Activated CD4-positive, alpha-beta T cell treated with anti-CD3 and anti-CD28 coated beads, Interleukin-2, Interleukin-4, amounts not matched to agents 100 ng/mL and 50 ng/mL, durations not matched to agents 16 hours and 8 hours (primary cell): ENCODE measurements around the gene SEMA3F.
A peak's percentile ranks its signal among the peaks of the same experiment; 100 is the strongest.
"Not testable (repeated sequence)": the region's sequence is repeated elsewhere in the genome, so short reads cannot be mapped to it uniquely, and the experiment has no call there.

Source experiments
- DNase-seq: peaks from one replicate; pipeline ENCODE4 v3.0.0-alpha.2; 2020; ENCODE audit warnings: low spot score

The SEMA3F gene

GRCh38 chr3:50212502-50212901 is 57.4 kb downstream of the SEMA3F start:
- DNase-seq = no peak

GRCh38 chr3:50212971-50213370 is 57.8 kb downstream of the SEMA3F start:
- DNase-seq = no peak

GRCh38 chr3:50213373-50213772 is 58.2 kb downstream of the SEMA3F start:
- no peak for DNase-seq

GRCh38 chr3:50214824-50215223 is 59.7 kb downstream of the SEMA3F start:
- DNase-seq = no peak

DNA sequence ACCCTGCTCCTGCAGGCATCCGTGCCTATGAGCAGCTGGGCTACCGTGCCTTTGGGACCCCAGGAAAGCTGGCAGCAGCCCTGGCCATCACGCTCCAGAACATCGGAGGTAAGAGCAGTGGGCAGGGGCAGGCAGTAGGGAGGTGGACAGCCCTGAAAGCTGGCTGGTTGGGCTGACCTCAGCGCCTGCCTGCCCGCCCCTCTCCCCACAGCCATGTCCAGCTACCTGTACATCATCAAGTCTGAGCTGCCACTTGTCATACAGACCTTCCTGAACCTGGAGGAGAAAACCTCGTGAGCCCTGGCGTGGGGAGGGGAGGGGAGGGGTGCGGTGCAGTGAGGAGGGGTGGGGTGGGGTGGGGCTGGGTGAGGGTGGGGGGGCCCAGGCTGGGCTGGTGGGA is 60.4 kb downstream of the SEMA3F start:
- DNase-seq = no peak

DNA sequence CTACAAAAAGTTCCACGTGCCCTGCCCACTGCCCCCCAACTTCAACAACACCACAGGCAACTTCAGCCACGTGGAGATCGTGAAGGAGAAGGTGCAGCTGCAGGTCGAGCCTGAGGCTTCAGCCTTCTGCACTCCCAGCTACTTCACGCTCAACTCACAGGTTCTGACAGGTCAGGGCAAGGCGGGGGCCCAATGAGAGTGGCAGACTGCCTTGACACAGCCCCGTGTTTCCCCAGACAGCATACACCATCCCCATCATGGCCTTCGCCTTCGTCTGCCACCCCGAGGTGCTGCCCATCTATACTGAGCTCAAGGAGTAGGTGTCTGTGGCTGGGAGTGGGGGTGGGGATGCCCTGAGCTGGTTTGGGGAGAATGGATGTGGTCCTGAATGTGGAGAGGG is 62.6 kb downstream of the SEMA3F start:
- DNase-seq = no peak

DNA sequence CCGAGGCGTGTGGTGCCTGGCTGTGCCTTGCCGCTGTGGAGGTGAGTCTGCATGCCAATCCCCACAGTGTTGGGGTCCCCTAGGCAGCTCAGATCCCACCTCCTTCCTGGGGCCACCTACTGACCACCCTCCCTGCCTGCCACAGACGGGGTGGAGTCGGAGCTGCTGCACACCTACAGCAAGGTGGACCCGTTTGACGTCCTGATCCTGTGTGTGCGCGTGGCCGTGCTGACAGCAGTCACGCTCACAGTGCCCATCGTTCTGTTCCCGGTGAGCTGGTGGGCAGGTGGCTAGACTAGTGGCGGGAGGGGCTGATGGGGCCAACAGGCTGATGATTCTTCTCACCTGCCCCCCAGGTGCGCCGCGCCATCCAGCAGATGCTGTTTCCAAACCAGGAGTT is 63.3 kb downstream of the SEMA3F start:
- no peak for DNase-seq

DNA sequence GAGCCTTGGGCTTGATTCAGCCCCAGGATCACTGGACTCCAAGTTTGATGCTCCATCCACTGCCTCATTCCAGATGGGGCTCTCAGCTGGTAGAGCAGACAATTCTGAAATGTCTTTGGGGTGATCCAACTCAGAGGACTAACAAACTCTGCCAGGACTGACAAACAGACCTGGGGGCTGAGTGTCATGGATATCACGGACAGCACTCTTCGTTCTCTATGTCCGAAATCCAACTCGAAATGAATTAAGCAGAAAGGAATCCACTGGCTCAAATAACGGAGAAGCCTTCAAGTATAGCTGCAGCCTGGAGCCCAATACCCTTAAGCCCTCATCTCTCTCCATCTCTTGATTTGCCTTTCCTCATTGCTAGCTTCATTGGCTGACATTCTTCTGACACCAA is 64.2 kb downstream of the SEMA3F start:
- no peak for DNase-seq

DNA sequence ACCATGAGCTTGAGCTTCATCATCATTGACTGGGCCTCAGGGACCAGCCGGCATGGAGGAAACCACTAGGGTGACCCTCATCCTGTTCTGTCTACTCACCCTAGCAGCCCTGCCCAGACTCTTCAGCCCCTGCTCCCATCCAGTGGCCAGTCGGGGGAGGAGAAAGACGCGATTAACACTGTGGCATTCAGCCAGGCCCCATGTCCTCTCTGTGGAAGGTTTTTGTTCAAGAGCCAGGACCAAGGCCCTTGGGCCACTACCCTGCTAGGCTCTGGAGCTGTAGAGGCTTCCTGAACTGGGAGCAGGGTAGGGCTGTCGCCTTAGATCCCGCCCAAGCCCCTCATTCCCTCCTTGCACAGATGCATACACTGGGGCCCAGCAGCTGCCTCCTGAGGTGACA is 65.0 kb downstream of the SEMA3F start:
- no peak for DNase-seq

GRCh38 chr3:50221051-50221410 is 65.9 kb downstream of the SEMA3F start:
- DNase-seq = no peak

DNA sequence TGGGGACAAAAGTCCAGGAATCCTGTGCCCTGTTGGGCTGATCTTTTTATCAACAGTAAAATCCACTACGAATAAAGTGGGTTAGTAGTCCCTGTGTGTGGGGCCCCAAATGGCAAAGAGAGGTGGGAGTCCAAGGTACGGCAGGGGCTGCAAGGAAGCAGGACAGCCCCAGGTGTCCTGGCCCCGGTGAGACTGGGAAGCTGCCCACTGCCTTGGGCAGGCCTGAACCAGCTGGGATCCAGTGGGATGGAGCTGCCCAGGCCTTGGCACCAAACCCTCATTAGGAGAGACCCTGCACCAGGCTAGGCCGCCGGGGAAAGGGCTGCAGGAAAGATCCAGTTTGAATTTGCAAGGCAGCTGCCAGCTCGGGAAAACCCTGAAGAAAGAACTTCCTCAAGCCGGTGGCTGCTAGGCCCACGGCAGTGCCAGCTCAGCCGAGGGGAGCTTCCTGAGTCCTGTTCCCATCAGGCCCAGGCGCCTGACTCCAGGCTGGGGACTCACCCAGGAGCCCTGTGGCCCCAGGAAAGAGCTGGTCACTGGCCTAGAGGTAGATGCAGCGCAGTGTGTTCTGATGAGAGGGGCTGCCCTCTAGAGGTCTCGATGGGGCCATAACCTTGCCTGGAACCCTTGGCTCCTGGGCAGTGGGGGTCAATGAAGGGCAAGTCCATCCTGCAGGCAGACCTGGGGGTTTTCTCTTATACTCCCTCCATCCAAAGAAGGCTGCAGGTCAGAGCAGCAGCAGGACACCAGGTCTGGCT is 66.5 kb downstream of the SEMA3F start:
- DNase-seq = no peak

DNA sequence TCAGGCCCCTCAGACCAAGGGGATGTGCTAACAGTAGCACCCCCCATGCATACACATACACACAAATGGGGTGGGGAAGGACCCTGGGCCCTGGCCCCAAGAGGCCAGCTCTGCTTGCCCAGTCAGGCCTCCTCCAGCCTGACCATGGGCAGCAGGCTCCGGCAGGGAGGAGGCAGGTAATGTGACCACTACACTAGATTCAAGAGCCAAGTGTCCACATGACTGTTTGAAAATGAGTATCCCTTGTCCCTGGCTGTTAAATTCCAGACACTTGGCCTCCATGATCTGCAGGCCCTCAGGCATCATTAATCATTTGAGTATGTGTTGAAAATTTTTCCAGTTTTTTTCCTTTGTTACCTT is 67.0 kb downstream of the SEMA3F start:
- DNase-seq = no peak

GRCh38 chr3:50224639-50225038 is 69.5 kb downstream of the SEMA3F start:
- no peak for DNase-seq

DNA sequence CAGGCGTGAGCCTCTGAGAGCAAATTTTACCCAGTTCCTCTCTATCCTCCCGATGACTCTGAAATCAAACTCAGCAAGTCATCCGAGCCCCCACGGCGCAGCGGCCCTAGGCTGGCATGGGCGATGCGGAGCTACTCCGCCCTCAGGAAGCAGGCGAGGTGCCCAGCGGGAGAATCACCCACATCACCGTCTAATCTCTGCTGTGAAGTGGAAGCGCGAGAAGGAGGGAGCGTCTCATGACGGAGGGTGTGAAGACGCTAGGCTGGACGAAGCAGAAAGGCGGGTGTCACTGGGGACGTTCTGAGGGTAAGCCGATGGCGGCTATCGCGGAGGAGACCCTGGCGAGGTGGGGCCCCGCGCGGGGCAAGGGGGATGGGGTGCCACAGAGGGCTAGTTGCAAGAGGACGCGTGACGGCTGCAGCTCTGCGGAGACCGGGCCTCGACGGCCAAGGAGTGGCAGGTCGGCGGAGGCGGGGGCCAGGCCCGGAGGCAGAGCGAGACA is 71.8 kb downstream of the SEMA3F start:
- DNase-seq = peak; percentile 48

DNA sequence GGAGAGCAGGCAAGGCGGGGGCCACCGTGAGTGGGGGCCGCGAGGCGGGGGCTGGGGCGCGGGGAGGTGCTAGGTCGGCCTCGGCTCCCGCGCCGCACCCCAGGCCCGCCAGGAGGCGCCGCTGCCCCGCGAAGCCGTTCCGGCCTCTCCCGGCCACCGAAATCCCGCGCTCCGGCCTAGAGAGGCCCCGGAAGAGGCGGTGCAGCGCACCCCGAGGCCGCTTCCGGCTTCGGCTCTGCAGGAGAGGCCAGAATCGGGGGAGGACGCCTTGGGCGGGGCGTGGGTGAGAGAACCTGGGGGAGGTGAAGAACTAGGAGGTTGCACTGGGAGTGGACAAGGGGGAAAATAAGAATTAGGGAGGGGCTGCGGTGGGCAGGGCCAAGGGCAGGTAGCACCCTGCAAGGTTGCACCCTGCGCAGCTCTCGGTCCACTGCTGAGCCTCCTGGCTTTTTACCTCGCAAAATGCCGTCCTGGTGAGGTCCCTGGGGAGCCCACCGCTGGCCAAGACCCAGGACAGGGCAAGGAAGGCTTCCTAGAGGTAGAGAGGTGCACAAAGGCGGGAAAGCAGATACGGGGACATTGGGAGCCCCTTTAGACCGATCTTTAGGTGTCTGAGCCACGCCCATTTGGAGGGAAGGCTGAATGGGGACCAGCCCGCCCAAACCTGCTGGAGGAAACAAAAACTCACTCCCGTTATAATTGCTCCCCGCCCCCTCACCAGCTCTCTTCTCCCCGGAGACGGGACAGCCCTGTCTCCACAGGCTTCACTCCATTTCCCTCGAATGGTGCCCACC is 72.5 kb downstream of the SEMA3F start:
- DNase-seq = peak; percentile 94

DNA sequence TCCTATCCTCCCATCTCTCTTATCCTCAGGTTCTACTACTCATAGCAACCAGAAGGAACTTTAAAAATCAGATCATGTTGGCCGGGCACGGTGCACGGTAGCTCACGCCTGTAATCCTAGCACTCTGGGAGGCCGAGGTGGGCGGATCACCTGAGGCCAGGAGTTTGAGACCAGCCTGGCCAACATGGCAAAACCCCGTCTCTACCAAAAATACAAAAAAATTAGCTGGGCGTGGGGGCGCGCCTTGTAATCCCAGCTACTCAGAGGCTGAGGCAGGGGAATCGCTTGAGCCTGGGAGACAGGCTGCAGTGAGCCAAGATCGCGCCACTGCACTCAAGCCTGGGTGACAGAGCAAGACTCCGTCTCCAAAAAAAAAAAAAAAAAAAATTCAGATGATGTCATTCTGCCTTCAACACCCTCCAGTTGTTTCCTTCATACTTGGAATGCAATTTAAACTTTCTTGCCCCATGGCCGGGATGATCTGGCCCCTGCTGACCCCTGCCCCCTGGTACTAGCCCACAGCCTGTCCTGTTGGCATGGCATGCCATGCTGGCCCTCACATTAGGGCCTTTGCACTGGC is 73.2 kb downstream of the SEMA3F start:
- DNase-seq = not testable (repeated sequence)

DNA sequence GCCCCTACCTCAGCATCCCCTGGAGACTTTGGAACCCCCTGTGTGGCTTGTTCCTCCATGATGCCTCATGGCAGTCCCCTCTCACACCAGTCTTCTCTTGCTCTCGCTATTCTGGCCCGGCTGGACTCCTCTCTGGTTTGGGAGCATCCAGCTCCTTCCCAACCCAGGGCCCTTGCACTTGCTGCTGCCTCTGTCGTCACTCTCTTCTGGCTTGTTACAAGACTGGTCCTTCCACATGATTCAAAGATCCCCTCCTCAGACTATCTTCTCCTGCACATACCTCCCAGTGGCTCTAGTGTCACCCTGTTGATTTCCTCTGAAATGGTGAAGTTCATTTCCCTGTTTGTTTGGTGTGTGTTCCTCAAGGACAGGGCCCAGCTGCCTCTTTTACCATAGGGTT is 74.4 kb downstream of the SEMA3F start:
- DNase-seq = no peak

DNA sequence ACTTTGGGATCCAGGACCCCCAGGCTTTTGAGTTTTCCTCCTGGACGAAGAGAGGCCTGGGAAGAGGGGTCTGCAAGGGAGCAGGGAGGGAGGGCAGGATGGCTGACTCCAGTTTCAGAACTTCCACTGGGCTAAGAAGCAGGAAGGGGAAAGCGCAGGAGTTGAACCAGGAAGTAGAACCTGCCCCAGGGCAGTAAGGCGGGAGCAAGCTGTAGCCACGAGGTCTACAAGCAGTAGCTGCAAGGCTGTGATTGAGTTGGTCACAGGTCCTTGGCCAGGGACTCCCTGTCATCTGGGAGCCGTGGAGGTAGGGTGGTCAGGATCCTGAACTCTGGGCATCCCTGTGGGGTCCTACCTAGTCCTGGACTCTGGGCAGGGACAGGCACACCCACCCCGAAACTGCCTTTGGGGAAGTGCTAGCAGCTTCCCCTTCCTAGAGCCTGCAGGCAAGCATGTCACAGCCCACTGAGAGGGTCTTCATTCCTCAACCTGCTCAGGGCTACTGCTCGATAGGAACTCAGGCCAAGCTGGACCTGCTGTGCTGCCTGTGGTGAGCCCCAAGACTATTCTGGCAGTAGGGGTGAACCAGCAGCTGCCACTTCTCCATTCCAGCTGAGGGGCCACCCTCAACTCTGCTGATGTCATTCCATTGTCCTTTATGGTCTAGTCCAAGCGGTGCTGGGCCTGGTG is 75.1 kb downstream of the SEMA3F start:
- DNase-seq = no peak

DNA sequence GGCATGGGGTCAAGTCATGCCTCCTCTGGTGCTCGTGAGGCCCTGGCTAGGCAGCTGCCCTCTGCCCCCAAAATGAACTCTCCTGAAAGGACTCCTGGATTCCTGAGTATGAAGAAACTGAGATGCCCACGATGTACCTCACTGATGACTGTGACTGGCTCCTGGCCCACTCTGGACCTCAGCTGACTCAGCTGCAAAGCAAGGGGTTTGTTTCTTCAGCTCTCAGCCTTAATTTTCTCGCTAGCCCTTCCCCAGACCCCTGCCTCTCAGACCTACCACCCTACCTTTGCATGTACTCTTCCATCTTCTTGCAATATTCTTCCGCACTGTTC is 75.6 kb downstream of the SEMA3F start:
- DNase-seq = no peak

GRCh38 chr3:50231581-50231980 is 76.5 kb downstream of the SEMA3F start:
- DNase-seq = no peak

DNA sequence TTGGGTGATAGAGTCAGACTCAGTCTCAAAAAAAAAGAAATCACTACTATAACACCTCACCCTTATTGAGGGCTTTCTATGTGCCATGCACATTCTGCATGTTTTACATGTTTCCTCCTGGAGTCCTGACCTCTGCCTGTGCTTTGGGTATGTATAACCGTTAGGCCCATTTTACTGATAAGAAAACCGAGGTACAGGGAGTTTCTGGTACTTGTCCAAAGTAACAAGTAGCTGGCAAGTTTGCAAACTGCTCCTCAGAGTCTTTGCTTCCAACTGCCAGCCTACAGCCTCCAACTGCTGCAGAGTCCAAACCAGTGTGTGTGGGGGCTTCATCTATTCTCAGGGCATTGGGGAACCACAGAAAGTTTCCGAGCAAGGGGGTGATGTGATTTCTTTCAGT is 77.2 kb downstream of the SEMA3F start:
- no peak for DNase-seq

- no peak for DNase-seq
These were observed 78.1 kb downstream of the SEMA3F start for GRCh38 chr3:50233176-50233575.
